Inflammatory macrophage treated with lipopolysaccharide for 4 hours (primary cell): Measurements from ENCODE around the gene PTPN9.
"Not testable (repeated sequence)": the region's sequence is repeated elsewhere in the genome, so short reads cannot be mapped to it uniquely, and the experiment has no call there.

ENCODE experiments used
- DNase-seq: peaks from one replicate; pipeline ENCODE4 v3.0.0-alpha.2; 2020

The PTPN9 gene

GRCh38 chr15:75452364-75452864, 126.7 kb downstream of the PTPN9 start:
- DNase-seq = peak; percentile 83

DNA sequence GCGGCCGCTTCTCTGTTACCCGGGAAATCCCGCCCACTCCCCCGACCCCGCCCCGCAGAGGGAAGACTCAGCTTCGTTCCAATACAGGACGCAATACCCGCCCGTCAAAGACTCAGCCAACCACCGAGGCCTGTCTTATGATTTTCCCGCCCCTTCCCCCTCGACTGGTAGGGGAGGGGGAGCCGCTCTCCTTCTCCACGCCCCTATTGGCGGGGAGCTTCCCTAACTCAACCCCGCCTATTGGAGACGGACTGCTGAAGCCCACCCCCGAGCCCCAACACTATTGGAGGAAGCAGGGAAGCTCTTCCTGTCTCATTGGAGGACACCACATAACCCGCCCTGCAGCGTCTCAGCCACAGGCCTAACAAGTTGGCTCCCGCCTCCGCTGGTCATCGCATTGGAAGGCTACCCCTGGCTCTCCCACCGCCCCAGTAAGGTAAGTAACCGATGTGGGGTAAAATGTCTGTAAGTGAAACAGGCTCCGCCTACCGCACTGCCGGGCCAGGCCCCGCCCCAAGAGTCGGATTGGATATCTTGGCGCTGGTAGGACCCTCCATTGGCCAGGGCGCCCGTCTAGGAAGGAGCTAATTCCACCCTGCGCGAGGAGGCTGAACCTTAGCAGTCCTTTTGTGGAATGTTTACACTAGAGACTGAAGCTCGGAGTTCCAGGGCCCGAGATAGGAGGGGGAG, 127.3 kb downstream of the PTPN9 start, which contains the start of gene SIN3A:
SIN3A (minus strand) TSS at position 17 of the 690 bp plus-strand sequence. CDS start 21,315 bp downstream, outside the sequence.
- peak; percentile 100 for DNase-seq

- no peak for DNase-seq
Measured at GRCh38 chr15:75451202-75451673, 127.9 kb downstream of the PTPN9 start.

DNA sequence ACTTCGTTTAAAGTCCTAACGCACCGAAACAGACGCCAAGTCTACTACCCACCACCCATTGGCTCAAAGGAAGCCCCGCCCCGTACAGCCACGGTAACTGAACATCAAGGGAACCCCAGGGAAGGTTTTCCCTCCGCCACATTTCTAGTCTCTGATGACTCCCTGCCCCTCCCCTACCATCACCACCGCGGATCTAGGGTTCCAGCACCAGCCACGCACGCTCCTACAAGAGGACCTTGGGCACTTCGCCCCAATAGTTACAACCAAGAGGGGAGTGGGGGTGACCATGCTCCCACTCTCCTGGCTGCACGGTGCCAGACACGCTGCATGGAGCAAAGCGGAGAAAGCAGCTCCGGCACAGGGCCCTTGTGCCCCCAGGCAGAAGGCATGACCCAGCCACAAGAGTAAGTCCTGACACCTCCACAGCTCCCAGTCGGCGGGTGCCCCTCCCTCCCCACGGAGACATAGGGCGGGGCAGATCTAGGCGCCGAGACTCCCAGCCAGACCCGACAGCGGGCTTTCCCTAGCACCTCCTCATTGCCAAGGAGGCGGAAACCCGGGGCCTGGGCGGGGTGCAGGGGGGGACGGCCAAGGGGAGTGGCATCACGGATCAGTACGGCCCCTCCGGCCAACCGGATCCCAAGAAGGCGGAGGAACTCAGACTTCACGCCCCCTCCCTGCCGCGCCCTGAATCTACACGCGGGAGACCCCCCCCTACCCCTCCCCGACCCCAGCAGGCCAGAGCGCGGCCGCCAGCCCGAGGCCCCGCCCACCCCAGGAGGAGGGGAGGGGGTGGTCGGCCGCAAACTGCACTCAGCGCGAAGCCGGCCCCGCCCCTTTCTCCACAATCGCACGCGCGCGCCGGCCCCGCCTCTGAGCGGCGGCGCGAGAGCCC, 128.6 kb downstream of the PTPN9 start:
- DNase-seq = peak; percentile 97

GRCh38 chr15:75449585-75450306, 129.4 kb downstream of the PTPN9 start:
- DNase-seq = no peak

DNA sequence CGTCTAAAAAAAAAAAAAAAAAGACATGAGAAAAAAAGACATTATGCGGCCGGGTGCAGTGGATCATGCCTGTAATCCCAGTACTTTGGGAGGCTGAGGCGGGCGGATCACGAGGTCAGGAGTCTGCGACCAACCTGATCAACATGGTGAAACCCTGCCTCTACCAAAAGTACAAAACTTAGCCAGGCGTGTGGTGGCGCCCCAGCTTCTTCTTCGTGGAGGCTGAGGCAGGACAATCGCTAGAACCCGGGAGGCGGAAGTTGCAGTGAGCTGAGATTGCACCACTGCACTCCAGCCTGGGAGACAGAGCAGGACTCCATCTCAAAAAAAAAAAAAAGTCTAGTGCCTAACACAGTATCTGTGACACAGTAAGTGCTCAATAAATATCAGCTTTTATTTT, 130.9 kb downstream of the PTPN9 start:
- peak; percentile 42 for DNase-seq

- DNase-seq = no peak
Measured at GRCh38 chr15:75446151-75446550, 133.0 kb downstream of the PTPN9 start.

GRCh38 chr15:75445324-75445723, 133.8 kb downstream of the PTPN9 start:
- DNase-seq = not testable (repeated sequence)

- peak; percentile 2 for DNase-seq
Measured at GRCh38 chr15:75443972-75444453, 135.1 kb downstream of the PTPN9 start.

- no peak for DNase-seq
Measured at GRCh38 chr15:75437721-75438120, 141.4 kb downstream of the PTPN9 start.

GRCh38 chr15:75436881-75437280, 142.2 kb downstream of the PTPN9 start:
- no peak for DNase-seq

- no peak for DNase-seq
Measured at GRCh38 chr15:75431682-75432081, 147.4 kb downstream of the PTPN9 start.

DNA sequence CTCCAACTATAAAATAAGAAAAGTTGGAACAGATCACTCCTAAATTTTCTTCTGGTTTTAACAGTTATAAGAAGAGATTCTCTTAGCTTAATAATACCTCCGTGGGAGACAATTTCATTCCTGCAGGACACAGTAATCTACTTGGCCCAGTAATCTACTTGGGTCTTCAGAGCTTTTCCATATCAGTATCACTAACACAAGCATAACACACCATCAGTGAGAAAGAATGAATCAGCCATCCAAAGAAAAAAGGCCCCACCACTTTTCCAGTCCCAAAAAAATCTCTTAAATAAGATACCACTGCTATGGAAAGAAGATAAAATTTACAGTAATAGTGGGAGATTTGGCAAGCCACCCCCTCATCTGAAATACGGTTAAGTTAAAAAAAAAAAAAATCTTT, 147.8 kb downstream of the PTPN9 start:
- DNase-seq = no peak

- no peak for DNase-seq
Measured at GRCh38 chr15:75430259-75430658, 148.9 kb downstream of the PTPN9 start.

DNA sequence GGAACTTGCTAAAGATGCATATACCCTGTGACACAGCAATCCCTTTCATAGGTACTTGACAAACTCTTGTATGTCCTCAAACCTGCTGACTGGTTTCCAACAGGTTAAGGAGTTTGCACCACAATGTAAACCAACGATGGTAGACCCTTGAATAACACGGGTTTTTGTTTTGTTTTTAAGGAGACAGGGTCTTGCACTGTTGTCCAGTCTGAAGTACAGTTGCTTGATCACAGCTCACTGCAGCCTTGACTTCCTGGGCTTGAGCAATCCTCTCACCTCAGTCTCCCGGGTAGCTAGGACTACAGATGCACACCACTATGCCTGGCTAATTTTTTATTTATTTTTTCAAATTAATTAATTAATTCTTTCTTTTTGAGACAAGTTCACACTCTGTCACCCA, 151.0 kb downstream of the PTPN9 start:
- DNase-seq = no peak

GRCh38 chr15:75425966-75426500, 153.1 kb downstream of the PTPN9 start:
- no peak for DNase-seq

GRCh38 chr15:75422554-75422953, 156.6 kb downstream of the PTPN9 start:
- no peak for DNase-seq

GRCh38 chr15:75420698-75421097, 158.4 kb downstream of the PTPN9 start:
- no peak for DNase-seq

DNA sequence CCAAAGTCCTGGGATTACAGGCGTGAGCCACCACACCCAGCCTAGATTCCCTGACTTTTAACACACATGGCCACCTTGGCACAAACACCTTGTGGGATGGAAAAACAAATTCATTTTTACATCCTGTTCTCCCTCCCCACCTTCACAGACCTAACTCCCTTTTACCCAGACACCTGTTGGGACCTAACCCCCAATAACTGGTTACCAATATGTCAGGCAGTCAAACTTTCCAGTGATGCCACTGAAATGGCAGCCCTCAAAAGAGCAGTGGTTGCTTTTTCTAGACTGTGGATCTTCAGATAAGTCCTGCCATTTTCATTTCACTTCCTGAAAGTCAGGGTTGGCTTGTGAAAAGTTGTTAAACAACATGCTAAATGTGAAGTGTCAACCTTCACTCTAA, 162.5 kb downstream of the PTPN9 start:
- DNase-seq = no peak
